Hypothalamus (tissue), 51 donors: ENCODE data around the gene KCTD1.

Source experiments
- DNase-seq, 51 donors: peaks; one replicate each; lab custom pipeline; 2025; lab: John Stamatoyannopoulos, UW

KCTD1 gene

GRCh38 chr18:26489191-26489590 lies 59.2 kb downstream of the KCTD1 start:
- no peak for DNase-seq

GRCh38 chr18:26488417-26489009 lies 59.8 kb downstream of the KCTD1 start:
- DNase-seq = no peak

- DNase-seq = no peak
Measured at GRCh38 chr18:26487437-26487836, 60.9 kb downstream of the KCTD1 start.

GRCh38 chr18:26483633-26484032 lies 64.7 kb downstream of the KCTD1 start:
- no peak for DNase-seq

GRCh38 chr18:26482569-26482968 lies 65.8 kb downstream of the KCTD1 start:
- DNase-seq = no peak

- no peak for DNase-seq
Measured at GRCh38 chr18:26480897-26481795, 67.2 kb downstream of the KCTD1 start.

GRCh38 chr18:26479681-26480079 lies 68.7 kb downstream of the KCTD1 start:
- no peak for DNase-seq

- peak in 1 of 51 donors; percentile 16 for DNase-seq
Measured at GRCh38 chr18:26479065-26479680, 69.2 kb downstream of the KCTD1 start.

GRCh38 chr18:26477828-26478466 lies 70.4 kb downstream of the KCTD1 start:
- no peak for DNase-seq

GRCh38 chr18:26476697-26477096 lies 71.7 kb downstream of the KCTD1 start:
- DNase-seq = no peak

GRCh38 chr18:26474542-26474941 lies 73.8 kb downstream of the KCTD1 start:
- DNase-seq = no peak

- no peak for DNase-seq
Measured at GRCh38 chr18:26473672-26474071, 74.7 kb downstream of the KCTD1 start.

- DNase-seq = peak in 1 of 51 donors; percentile 46
Measured at GRCh38 chr18:26471826-26472225, 76.5 kb downstream of the KCTD1 start.

- peak in 1 of 51 donors; percentile 13 for DNase-seq
Measured at GRCh38 chr18:26471027-26471426, 77.3 kb downstream of the KCTD1 start.

- DNase-seq = peak in 1 of 51 donors; percentile 20
Measured at GRCh38 chr18:26470011-26470637, 78.2 kb downstream of the KCTD1 start.

- no peak for DNase-seq
Measured at GRCh38 chr18:26468931-26469340, 79.4 kb downstream of the KCTD1 start.

- DNase-seq = no peak
Measured at GRCh38 chr18:26466026-26466425, 82.3 kb downstream of the KCTD1 start.

- no peak for DNase-seq
Measured at GRCh38 chr18:26465431-26465830, 82.9 kb downstream of the KCTD1 start.

- no peak for DNase-seq
Measured at GRCh38 chr18:26464128-26465011, 84.0 kb downstream of the KCTD1 start.

- DNase-seq = peak in 1 of 51 donors; percentile 26
Measured at GRCh38 chr18:26462355-26462754, 86.0 kb downstream of the KCTD1 start.
